NCI-H1105 treated with DMSO at 0.1 percent for 48 hours (cell line): Measurements from ENCODE around the gene HSP90AA1.
"Not testable (repeated sequence)": the region's sequence is repeated elsewhere in the genome, so short reads cannot be mapped to it uniquely, and the experiment has no call there.

ENCODE experiments used
- DNase-seq: peaks from one replicate; lab custom pipeline; 2025; lab: John Stamatoyannopoulos, UW

Gene HSP90AA1

GRCh38 chr14:102066041-102066451 lies 20.8 kb downstream of the HSP90AA1 start:
- no peak for DNase-seq

- not testable (repeated sequence) for DNase-seq
Observed at GRCh38 chr14:102064590-102064989, 22.3 kb downstream of the HSP90AA1 start.

DNA sequence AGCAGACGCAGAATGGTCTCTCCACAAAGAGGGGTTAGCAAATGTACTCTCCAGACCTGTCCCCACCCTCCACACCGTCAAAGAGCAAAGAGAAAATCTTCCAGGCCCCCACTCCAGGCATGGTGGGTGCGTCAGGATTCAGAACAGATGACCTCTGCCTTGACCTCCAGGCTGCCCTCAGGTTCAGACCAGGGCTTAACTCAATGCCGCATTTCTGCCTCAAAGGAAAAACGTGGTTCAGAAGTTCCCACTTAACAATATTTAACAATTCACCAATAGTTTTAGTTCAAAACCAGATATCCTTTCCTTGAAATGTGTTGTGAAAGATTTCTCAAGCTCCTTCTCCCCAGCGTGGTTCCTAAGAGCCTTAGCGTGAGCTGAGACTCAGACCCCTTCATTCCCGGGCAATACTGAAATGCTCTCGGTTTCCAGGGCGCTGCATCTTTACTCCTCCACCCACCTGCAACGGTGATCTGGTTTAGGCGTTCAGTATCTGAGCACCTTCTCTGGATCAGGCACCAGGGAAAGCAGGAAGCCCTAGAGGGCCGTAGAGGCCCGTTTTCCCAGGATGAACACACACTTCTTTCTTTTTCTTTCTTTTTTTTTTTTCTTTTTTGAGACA lies 22.9 kb downstream of the HSP90AA1 start:
- no peak for DNase-seq

- DNase-seq = peak; percentile 57
Observed at GRCh38 chr14:102063109-102063807, 23.6 kb downstream of the HSP90AA1 start.

GRCh38 chr14:102058961-102059360 lies 27.9 kb downstream of the HSP90AA1 start:
- no peak for DNase-seq

DNA sequence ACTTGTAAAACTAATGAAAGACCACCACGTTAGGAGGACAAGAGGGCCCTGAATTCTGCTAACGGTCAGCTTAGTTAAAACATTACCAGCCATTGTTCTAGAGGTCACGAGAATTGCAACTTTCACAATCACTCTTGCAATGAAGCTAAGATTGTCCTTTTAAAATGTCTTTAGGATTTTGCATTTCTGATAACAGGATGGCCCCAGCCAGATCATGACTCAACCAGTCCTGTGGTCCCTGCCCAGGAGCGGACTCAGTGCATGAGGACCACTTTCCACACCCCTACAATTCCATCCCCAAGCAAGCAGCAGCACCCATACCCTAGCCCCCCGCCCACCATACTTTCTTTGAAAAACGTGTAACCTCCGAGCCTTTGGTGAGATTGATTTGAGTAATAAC lies 28.7 kb downstream of the HSP90AA1 start:
- DNase-seq = no peak

GRCh38 chr14:102057480-102058114 lies 29.2 kb downstream of the HSP90AA1 start:
- DNase-seq = no peak

DNA sequence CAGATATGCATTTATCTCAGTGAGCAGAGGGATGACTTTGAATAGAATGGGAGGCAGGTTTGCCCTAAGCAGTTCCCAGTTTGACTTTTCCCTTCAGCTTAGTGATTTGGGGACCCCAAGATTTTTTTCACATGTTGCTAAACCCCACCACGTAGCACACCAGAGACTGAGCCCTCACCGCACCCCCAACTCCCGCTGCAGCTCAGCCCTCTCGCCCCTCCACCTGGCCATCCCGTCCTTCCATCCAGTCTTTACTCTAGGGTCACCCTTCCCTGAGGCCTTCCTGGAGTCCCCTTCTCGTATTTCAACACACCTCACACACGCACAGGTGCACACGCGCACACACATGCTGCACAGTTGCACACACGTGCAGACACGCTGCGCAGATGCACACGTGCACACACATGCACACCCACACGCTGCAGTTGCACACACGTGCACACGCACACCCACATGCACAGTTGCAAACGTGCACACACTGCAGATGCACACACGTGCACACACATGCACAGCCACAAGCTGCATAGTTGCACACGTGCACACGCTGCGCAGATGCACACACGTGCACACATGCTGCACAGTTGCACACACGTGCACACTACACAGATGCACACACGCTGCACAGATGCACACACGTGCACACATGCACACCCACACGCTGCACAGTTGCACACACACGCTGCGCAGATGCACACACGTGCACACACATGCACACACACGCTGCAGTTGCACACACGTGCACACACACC lies 30.0 kb downstream of the HSP90AA1 start:
- no peak for DNase-seq

GRCh38 chr14:102055181-102055901 lies 31.5 kb downstream of the HSP90AA1 start:
- DNase-seq = no peak

DNA sequence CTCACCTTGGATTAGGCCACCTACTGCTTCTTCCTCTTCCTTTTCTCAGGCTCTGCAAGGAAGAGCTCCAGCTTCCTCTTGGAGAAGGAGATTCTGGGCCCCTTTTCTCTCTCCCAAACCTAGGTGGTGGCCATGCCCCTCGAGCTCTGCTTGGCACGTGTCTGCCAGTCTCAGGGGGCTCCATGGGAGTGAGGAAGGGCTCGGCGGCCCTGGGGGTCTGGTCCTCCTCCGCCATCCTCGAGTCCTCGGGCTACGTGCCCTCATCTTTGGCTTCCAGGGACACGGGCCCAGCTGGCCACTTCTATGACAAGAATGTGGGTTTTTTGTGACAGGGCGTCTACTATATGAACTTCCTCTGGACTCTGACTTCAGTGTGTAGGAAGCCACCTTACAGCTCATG lies 34.3 kb downstream of the HSP90AA1 start:
- no peak for DNase-seq

- DNase-seq = no peak
Observed at GRCh38 chr14:102050625-102051024, 36.2 kb downstream of the HSP90AA1 start.

DNA sequence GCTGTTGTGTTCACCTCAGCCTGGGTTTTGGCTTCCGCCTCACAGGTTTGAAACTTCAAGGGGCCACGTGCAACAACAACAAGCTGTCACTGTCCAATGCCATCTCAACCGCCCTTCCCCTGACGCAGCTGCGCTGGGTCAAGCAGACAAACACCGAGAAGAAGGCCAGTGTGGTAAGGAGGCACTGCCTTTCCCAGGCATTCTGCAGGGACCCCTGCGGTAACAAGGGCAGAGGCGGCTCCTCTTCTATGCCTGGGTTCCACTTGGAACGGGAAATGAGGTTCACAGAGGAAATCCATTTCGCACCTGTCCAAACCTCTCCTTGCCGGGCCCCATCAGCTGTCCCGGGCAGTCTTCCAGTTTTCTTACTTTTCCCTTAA lies 36.8 kb downstream of the HSP90AA1 start:
- no peak for DNase-seq

- no peak for DNase-seq
Observed at GRCh38 chr14:102049258-102050025, 37.4 kb downstream of the HSP90AA1 start.

DNA sequence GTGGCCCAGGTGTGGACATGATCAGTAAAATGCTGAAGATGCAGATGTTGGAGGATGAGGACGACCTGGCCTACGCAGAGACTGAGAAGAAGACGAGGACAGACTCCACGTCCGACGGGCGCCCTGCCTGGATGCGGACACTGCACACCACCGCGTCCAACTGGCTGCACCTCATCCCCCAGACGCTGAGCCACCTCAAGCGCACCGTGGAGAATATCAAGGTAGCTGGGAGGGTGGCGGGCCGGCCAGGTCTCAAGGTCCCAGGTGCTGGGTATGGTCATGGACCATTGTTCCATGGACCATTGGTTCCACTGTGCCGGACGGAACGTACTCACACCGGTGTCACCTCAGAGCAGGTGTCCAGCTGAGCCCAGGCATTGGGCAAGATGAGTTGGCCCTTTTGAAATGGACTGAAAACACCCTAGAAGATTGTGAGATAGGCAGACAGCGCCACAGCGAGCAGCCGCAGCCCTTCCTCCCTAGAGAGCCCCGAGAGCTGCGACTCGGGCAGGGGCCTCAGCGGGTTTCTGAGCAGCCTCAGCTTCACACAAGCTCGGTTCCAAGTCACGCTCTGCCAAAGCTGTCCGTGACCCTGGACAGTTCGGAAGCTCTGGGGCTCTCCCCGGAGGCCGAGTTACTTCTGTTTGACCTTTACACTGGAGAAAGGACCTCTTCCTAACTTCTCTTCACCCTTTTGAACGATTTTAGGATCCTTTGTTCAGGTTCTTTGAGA lies 38.9 kb downstream of the HSP90AA1 start:
- no peak for DNase-seq

DNA sequence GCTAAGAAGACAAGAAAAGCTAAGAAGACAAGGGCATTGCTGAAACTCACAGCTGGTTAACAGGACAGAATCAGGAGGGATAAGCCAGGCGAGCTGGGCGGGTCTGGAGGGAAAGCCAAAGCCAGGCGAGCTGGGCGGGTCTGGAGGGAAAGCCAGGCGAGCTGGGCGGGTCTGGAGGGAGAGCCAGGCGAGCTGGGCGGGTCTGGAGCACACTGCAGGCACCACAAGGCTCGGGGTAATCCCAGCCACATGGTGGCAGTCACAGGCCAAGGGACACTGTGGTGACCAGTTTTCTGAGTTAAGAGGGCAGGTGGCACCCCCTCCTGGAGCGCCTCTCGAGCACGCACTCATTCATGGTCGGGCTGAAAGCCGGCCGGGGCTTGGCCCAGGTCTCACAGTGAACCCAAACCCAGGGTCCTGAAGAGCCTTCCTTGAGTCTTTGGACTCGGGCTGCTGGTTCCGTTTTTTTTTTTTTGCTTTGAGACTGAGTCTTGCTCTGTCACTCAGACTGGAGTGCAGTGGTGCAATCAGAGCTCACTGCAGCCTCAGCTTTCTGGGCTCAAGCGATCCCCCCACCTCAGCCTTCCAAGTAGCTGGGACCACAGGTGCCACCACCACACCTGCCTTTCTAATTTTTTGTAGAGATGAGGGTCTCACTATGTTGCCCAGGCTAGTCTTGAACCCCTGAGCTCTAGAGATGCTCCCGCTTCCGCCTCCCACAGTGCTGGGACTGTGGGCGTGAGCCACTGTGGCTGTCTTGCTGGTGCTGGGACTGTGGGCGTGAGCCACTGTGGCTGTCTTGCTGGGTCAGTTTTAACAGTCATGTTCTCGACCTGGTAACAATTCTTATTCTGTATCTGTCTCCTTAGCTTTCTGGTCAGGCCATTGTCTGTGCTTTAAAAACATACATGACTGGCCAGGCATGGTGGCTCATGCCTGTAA lies 40.2 kb downstream of the HSP90AA1 start:
- DNase-seq = peak; percentile 11

GRCh38 chr14:102044566-102044965 lies 42.3 kb downstream of the HSP90AA1 start:
- no peak for DNase-seq

DNA sequence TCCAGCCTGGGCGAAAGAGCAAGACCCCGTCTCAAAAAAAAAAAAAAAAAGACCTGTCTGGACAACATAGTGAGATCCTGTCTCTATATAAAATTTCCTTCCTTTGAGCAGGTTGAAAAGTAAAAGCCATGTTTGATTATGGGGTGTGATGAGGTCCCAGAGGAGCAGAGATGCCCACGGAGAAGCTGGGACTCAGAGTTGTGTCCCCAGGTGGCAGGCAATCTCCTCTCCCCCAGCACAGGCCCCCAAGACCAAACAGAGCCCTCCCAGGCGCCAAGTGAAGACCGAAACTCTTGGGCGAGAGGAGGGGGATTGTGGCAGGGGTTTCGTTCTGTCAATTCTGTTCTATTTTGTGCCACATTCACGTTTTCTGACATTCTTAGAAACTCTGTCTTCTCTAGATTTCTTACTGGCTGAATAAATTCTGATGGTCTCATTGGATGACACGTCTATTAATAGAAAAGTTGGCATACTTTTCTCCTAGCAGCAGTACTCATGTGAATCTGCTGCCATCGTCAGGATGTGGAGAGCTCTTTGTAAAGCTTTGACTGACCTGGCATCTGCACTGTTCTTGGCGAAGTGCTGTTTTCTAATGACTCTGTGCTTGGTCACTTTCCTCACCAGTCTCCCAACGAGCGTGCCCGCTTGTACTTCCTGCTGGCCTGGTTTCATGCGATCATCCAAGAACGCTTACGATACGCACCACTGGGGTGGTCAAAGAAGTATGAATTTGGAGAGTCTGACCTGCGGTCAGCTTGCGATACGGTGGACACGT lies 43.4 kb downstream of the HSP90AA1 start:
- no peak for DNase-seq

DNA sequence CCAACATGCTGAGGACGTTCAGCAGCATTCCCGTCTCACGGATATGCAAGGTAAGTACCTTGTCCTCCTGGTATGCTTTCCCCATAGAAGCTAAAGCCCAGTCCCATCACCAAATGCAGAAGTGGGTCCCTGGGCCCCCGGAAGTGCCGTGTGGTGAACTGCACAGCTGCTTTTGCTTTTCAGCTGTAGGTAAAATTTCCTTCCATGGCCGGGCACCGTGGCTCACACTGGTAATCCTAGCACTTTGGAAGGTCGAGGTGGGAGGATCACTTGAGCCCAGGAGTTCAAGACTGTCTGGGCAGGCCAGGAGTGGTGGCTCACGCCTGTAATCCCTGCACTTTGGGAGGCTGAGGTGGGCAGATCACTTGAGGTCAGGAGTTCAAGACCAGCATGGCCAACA lies 44.1 kb downstream of the HSP90AA1 start:
- DNase-seq = no peak

GRCh38 chr14:102040153-102040552 lies 46.7 kb downstream of the HSP90AA1 start:
- DNase-seq = no peak
